ENCODE measurements around the gene FNBP1L.
A peak's percentile ranks its signal among the peaks of the same experiment; 100 is the strongest.

FNBP1L gene

GRCh38 chr1:93483200-93483599 is 35.3 kb downstream of the FNBP1L start:
- Histone ChIP-seq H3K9ac (ENCODE audit: insufficient read length) (no peak overlapping the region), H3K27ac (no peak overlapping the region), H3K36me3 (ENCODE audit: insufficient read depth, low read length) (no peaks in the 10 kb centered on the region), H3K4me3 (no peak overlapping the region), H3K9me3 (ENCODE audit: low read depth, low read length) (no peaks in the 10 kb centered on the region)
- TF ChIP-seq POLR2AphosphoS5 (IDR thresholded peaks at IDR 0.05; ENCODE audit: borderline replicate concordance, low read depth, low read length) (no peak), FOXP2 (optimal IDR thresholded peaks at IDR 0.05; ENCODE audit: control extremely low read depth, extremely low read length, insufficient read depth) (no peak), EZH2 (IDR thresholded peaks at IDR 0.05) (no peak)
- peak; percentile 44 for DNase-seq (ENCODE audit: low read depth, low spot score)

- peak; percentile 5 for DNase-seq (ENCODE audit: low read depth, low spot score)
- H3K4me3 ChIP-seq: no peak overlapping the region
- H3K27ac ChIP-seq: no peak overlapping the region
- no peak overlapping the region for H3K9ac ChIP-seq (ENCODE audit: insufficient read length)
- TF ChIP-seq EZH2 (IDR thresholded peaks at IDR 0.05) (no peak), FOXP2 (optimal IDR thresholded peaks at IDR 0.05; ENCODE audit: control extremely low read depth, extremely low read length, insufficient read depth) (no peak), POLR2AphosphoS5 (IDR thresholded peaks at IDR 0.05; ENCODE audit: borderline replicate concordance, low read depth, low read length) (no peak)
- no peaks in the 10 kb centered on the region for H3K36me3 ChIP-seq (ENCODE audit: insufficient read depth, low read length)
- H3K9me3 ChIP-seq (ENCODE audit: low read depth, low read length): no peaks in the 10 kb centered on the region
Measured at GRCh38 chr1:93483606-93484005, 35.7 kb downstream of the FNBP1L start.

- H3K4me3 ChIP-seq: no peak overlapping the region
- no peaks in the 10 kb centered on the region for H3K36me3 ChIP-seq (ENCODE audit: insufficient read depth, low read length)
- TF ChIP-seq POLR2AphosphoS5 (IDR thresholded peaks at IDR 0.05; ENCODE audit: borderline replicate concordance, low read depth, low read length) (no peak), EZH2 (IDR thresholded peaks at IDR 0.05) (no peak), FOXP2 (optimal IDR thresholded peaks at IDR 0.05; ENCODE audit: control extremely low read depth, extremely low read length, insufficient read depth) (no peak)
- H3K9ac ChIP-seq (ENCODE audit: insufficient read length): no peak overlapping the region
- no peak overlapping the region for H3K27ac ChIP-seq
- DNase-seq (ENCODE audit: low read depth, low spot score): no peak
- H3K9me3 ChIP-seq (ENCODE audit: low read depth, low read length): peaks cover 6% of the 10 kb centered on the region; the same call in 1 of the 2 replicates
Measured at GRCh38 chr1:93488207-93488606, 40.3 kb downstream of the FNBP1L start.

- Histone ChIP-seq H3K36me3 (ENCODE audit: insufficient read depth, low read length) (no peaks in the 10 kb centered on the region), H3K9me3 (ENCODE audit: low read depth, low read length) (peaks cover 6% of the 10 kb centered on the region; the same call in 1 of the 2 replicates), H3K4me3 (no peak overlapping the region), H3K9ac (ENCODE audit: insufficient read length) (no peak overlapping the region), H3K27ac (peak overlapping the region; percentile 26; the same call in 1 of the 2 replicates)
- no peak for DNase-seq (ENCODE audit: low read depth, low spot score)
- TF ChIP-seq EZH2 (IDR thresholded peaks at IDR 0.05): no peak
- no peak for TF ChIP-seq FOXP2 (optimal IDR thresholded peaks at IDR 0.05; ENCODE audit: control extremely low read depth, extremely low read length, insufficient read depth)
- no peak for TF ChIP-seq POLR2AphosphoS5 (IDR thresholded peaks at IDR 0.05; ENCODE audit: borderline replicate concordance, low read depth, low read length)
Measured at GRCh38 chr1:93489756-93490155, 41.8 kb downstream of the FNBP1L start.

- no peak for DNase-seq (ENCODE audit: low read depth, low spot score)
- Histone ChIP-seq H3K9ac (ENCODE audit: insufficient read length) (no peak overlapping the region), H3K4me3 (no peak overlapping the region), H3K36me3 (ENCODE audit: insufficient read depth, low read length) (no peaks in the 10 kb centered on the region), H3K27ac (no peak overlapping the region), H3K9me3 (ENCODE audit: low read depth, low read length) (peaks cover 6% of the 10 kb centered on the region; the same call in 1 of the 2 replicates)
- no peak for TF ChIP-seq POLR2AphosphoS5 (IDR thresholded peaks at IDR 0.05; ENCODE audit: borderline replicate concordance, low read depth, low read length)
- TF ChIP-seq EZH2 (IDR thresholded peaks at IDR 0.05): no peak
- no peak for TF ChIP-seq FOXP2 (optimal IDR thresholded peaks at IDR 0.05; ENCODE audit: control extremely low read depth, extremely low read length, insufficient read depth)
Measured at GRCh38 chr1:93490357-93490756, 42.4 kb downstream of the FNBP1L start.

GRCh38 chr1:93495911-93496310 is 48.0 kb downstream of the FNBP1L start:
- TF ChIP-seq FOXP2 (optimal IDR thresholded peaks at IDR 0.05; ENCODE audit: control extremely low read depth, extremely low read length, insufficient read depth) (no peak), POLR2AphosphoS5 (IDR thresholded peaks at IDR 0.05; ENCODE audit: borderline replicate concordance, low read depth, low read length) (no peak), EZH2 (IDR thresholded peaks at IDR 0.05) (no peak)
- peaks cover 6% of the 10 kb centered on the region; the same call in 1 of the 2 replicates for H3K9me3 ChIP-seq (ENCODE audit: low read depth, low read length)
- no peak overlapping the region for H3K9ac ChIP-seq (ENCODE audit: insufficient read length)
- peaks cover 14% of the 10 kb centered on the region for H3K36me3 ChIP-seq (ENCODE audit: insufficient read depth, low read length)
- no peak overlapping the region for H3K27ac ChIP-seq
- H3K4me3 ChIP-seq: no peak overlapping the region
- no peak for DNase-seq (ENCODE audit: low read depth, low spot score)

GRCh38 chr1:93496520-93496919 is 48.6 kb downstream of the FNBP1L start:
- Histone ChIP-seq H3K9me3 (ENCODE audit: low read depth, low read length) (peaks cover 6% of the 10 kb centered on the region; the same call in 1 of the 2 replicates), H3K27ac (no peak overlapping the region), H3K36me3 (ENCODE audit: insufficient read depth, low read length) (peaks cover 16% of the 10 kb centered on the region), H3K9ac (ENCODE audit: insufficient read length) (no peak overlapping the region), H3K4me3 (no peak overlapping the region)
- no peak for DNase-seq (ENCODE audit: low read depth, low spot score)
- TF ChIP-seq POLR2AphosphoS5 (IDR thresholded peaks at IDR 0.05; ENCODE audit: borderline replicate concordance, low read depth, low read length): no peak
- TF ChIP-seq EZH2 (IDR thresholded peaks at IDR 0.05): no peak
- TF ChIP-seq FOXP2 (optimal IDR thresholded peaks at IDR 0.05; ENCODE audit: control extremely low read depth, extremely low read length, insufficient read depth): no peak

- no peak for DNase-seq (ENCODE audit: low read depth, low spot score)
- no peak overlapping the region for H3K27ac ChIP-seq
Measured at GRCh38 chr1:93499075-93499474, 51.2 kb downstream of the FNBP1L start.

GRCh38 chr1:93499533-93499932 is 51.6 kb downstream of the FNBP1L start:
- no peak overlapping the region for H3K9ac ChIP-seq (ENCODE audit: insufficient read length)
- TF ChIP-seq EZH2 (IDR thresholded peaks at IDR 0.05) (no peak), FOXP2 (optimal IDR thresholded peaks at IDR 0.05; ENCODE audit: control extremely low read depth, extremely low read length, insufficient read depth) (no peak), POLR2AphosphoS5 (IDR thresholded peaks at IDR 0.05; ENCODE audit: borderline replicate concordance, low read depth, low read length) (no peak)
- no peak overlapping the region for H3K27ac ChIP-seq
- DNase-seq (ENCODE audit: low read depth, low spot score): no peak
- no peak overlapping the region for H3K4me3 ChIP-seq
- H3K9me3 ChIP-seq (ENCODE audit: low read depth, low read length): no peaks in the 10 kb centered on the region
- peaks cover 27% of the 10 kb centered on the region for H3K36me3 ChIP-seq (ENCODE audit: insufficient read depth, low read length)

More at GRCh38 chr1:93499075-93499474, 51.2 kb downstream of the FNBP1L start:
- Histone ChIP-seq H3K9ac (ENCODE audit: insufficient read length) (no peak overlapping the region), H3K4me3 (no peak overlapping the region), H3K9me3 (ENCODE audit: low read depth, low read length) (no peaks in the 10 kb centered on the region), H3K36me3 (ENCODE audit: insufficient read depth, low read length) (peaks cover 27% of the 10 kb centered on the region)
- TF ChIP-seq FOXP2 (optimal IDR thresholded peaks at IDR 0.05; ENCODE audit: control extremely low read depth, extremely low read length, insufficient read depth) (no peak), POLR2AphosphoS5 (IDR thresholded peaks at IDR 0.05; ENCODE audit: borderline replicate concordance, low read depth, low read length) (no peak), EZH2 (IDR thresholded peaks at IDR 0.05) (no peak)

Data from SK-N-MC (cell line).